ENCODE measurements around the gene ZNF277. TPM values are rescaled to one million over a fixed set of nuclear protein-coding genes. Genes with fewer than 3 reads are reported as not detected.
A peak's percentile ranks its signal among the peaks of the same experiment; 100 is the strongest.
"Not testable (repeated sequence)": the region's sequence is repeated elsewhere in the genome, so short reads cannot be mapped to it uniquely, and the experiment has no call there.

ZNF277 gene
- total RNA-seq, 2 donors from 2014 or later, result 11.6 to 19.4 TPM

GRCh38 chr7:112238852-112239610, 32.5 kb downstream of the ZNF277 start:
- Mint-ChIP-seq H3K4me3 (no peak overlapping the region), H3K9me3 (peaks cover 10% of the 10 kb centered on the region), H3K36me3 (ENCODE audit: low read depth) (no peaks in the 10 kb centered on the region), H3K27me3 (no peaks in the 10 kb centered on the region), H3K27ac (no peak overlapping the region), H3K4me1 (peaks cover 5% of the 10 kb centered on the region)
- ATAC-seq (replicated peaks), result no peak

DNA sequence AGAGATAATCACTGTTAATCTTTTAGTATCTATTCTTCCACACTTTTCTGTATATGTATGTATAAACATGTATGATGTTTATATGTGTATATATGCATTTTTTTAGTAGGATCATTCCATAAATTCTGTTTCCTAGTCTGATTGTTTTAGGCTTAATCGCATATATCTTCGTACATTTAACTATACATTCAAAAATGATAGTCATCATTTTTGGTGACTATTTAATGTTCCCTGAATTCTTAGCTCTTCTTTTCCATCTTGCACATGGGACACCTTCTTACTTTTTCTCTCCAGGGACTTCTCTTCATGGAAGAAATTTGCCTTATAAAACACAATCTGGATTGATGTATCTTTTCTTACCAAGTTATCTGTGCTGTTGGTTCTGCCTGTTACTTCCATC, 42.1 kb downstream of the ZNF277 start:
- no peak overlapping the region for H3K4me3 Mint-ChIP-seq

GRCh38 chr7:112249967-112250366, 43.5 kb downstream of the ZNF277 start:
- not testable (repeated sequence) for ATAC-seq (replicated peaks); H3K36me3 Mint-ChIP-seq (ENCODE audit: low read depth); H3K9me3 Mint-ChIP-seq; H3K27ac Mint-ChIP-seq; H3K27me3 Mint-ChIP-seq; H3K4me3 Mint-ChIP-seq; H3K4me1 Mint-ChIP-seq

More for the DNA sequence above, 42.1 kb downstream of the ZNF277 start:
- Mint-ChIP-seq H3K27ac (no peak overlapping the region), H3K9me3 (no peaks in the 10 kb centered on the region), H3K36me3 (ENCODE audit: low read depth) (no peaks in the 10 kb centered on the region), H3K27me3 (no peaks in the 10 kb centered on the region), H3K4me1 (peaks cover 5% of the 10 kb centered on the region)
- ATAC-seq (replicated peaks), result no peak

DNA sequence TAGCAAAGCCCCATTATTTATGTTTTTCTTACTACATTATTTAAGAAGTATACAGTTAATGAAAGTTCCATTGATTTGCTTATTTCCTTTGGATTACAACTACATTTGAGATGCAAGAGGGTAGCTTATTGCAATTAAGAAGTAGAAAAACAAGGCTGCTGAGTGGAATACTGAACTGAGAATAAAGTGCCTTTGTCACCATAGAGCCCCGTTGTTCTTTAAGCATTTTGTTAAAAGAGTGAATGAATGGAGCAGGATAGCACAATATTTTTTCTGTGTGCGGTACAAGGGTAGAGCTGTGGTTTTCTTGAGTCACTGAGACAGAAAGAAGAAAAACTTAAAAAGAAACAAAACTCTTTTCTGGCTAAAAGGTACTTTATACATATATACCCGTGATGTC, 45.6 kb downstream of the ZNF277 start:
- Mint-ChIP-seq H3K27ac (no peak overlapping the region), H3K4me1 (peaks cover 5% of the 10 kb centered on the region), H3K4me3 (no peak overlapping the region), H3K36me3 (ENCODE audit: low read depth) (no peaks in the 10 kb centered on the region), H3K9me3 (no peaks in the 10 kb centered on the region), H3K27me3 (no peaks in the 10 kb centered on the region)
- no peak for ATAC-seq (replicated peaks)

GRCh38 chr7:112252691-112253090, 46.2 kb downstream of the ZNF277 start:
- no peaks in the 10 kb centered on the region for H3K9me3 Mint-ChIP-seq
- no peak overlapping the region for H3K4me3 Mint-ChIP-seq
- no peak overlapping the region for H3K27ac Mint-ChIP-seq
- peaks cover 5% of the 10 kb centered on the region for H3K4me1 Mint-ChIP-seq
- no peak for ATAC-seq (replicated peaks)
- H3K36me3 Mint-ChIP-seq (ENCODE audit: low read depth), result no peaks in the 10 kb centered on the region
- no peaks in the 10 kb centered on the region for H3K27me3 Mint-ChIP-seq

GRCh38 chr7:112254156-112254555, 47.7 kb downstream of the ZNF277 start:
- ATAC-seq (replicated peaks), result no peak
- H3K36me3 Mint-ChIP-seq (ENCODE audit: low read depth), result no peaks in the 10 kb centered on the region
- no peak overlapping the region for H3K27ac Mint-ChIP-seq
- peaks cover 5% of the 10 kb centered on the region for H3K4me1 Mint-ChIP-seq
- no peaks in the 10 kb centered on the region for H3K9me3 Mint-ChIP-seq
- no peaks in the 10 kb centered on the region for H3K27me3 Mint-ChIP-seq
- H3K4me3 Mint-ChIP-seq, result no peak overlapping the region

DNA sequence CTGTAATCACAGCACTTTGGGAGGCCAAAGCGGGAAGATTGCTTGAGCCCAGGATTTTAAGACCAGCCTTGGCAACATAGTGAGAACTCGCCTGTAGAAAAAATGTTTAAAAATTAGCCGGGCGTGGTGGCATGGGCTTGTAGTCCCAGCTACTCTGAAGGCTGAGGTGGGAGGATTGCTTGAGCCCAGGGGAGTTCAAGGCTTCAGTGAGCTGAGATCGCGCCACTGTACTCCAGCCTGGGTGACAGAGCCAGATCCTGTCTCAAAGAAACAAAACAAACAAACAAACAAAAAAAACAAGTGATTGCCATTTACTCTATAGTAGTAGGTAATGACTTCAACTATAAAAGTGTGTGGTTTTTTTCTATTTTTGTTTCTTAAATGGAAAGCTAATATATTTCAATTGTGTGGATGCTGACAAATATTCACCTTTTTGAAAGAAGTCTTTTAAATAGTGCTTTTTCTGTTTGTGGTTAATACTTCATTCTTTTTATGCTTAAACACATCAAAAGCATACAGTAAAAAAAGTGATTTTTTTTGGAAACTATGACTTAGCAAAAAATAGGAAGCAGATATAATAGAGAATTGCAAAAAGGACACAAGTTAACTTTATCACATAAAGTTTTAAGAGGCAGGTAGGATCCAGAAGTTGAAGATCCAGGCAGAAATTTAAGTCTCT, 48.4 kb downstream of the ZNF277 start:
- H3K27ac Mint-ChIP-seq, result no peak overlapping the region
- no peaks in the 10 kb centered on the region for H3K27me3 Mint-ChIP-seq
- no peaks in the 10 kb centered on the region for H3K9me3 Mint-ChIP-seq

GRCh38 chr7:112255388-112255720, 48.9 kb downstream of the ZNF277 start:
- no peaks in the 10 kb centered on the region for H3K9me3 Mint-ChIP-seq
- peaks cover 5% of the 10 kb centered on the region for H3K4me1 Mint-ChIP-seq
- H3K36me3 Mint-ChIP-seq (ENCODE audit: low read depth), result no peaks in the 10 kb centered on the region
- ATAC-seq (replicated peaks), result no peak
- no peak overlapping the region for H3K27ac Mint-ChIP-seq
- H3K4me3 Mint-ChIP-seq, result no peak overlapping the region
- no peaks in the 10 kb centered on the region for H3K27me3 Mint-ChIP-seq

More for the DNA sequence above, 48.4 kb downstream of the ZNF277 start:
- no peak overlapping the region for H3K4me3 Mint-ChIP-seq
- ATAC-seq (replicated peaks), result no peak
- H3K4me1 Mint-ChIP-seq, result peaks cover 5% of the 10 kb centered on the region
- no peaks in the 10 kb centered on the region for H3K36me3 Mint-ChIP-seq (ENCODE audit: low read depth)

- Mint-ChIP-seq H3K9me3 (no peaks in the 10 kb centered on the region), H3K4me1 (peaks cover 5% of the 10 kb centered on the region), H3K36me3 (ENCODE audit: low read depth) (no peaks in the 10 kb centered on the region), H3K27me3 (no peaks in the 10 kb centered on the region), H3K27ac (no peak overlapping the region), H3K4me3 (no peak overlapping the region)
- no peak for ATAC-seq (replicated peaks)
Observed at GRCh38 chr7:112257073-112257472, 50.6 kb downstream of the ZNF277 start.

- H3K9me3 Mint-ChIP-seq, result no peaks in the 10 kb centered on the region
- peaks cover 6% of the 10 kb centered on the region for H3K4me1 Mint-ChIP-seq
- H3K36me3 Mint-ChIP-seq (ENCODE audit: low read depth), result no peaks in the 10 kb centered on the region
- no peak overlapping the region for H3K4me3 Mint-ChIP-seq
- ATAC-seq (replicated peaks), result no peak
- H3K27ac Mint-ChIP-seq, result no peak overlapping the region
- H3K27me3 Mint-ChIP-seq, result no peaks in the 10 kb centered on the region
Observed at GRCh38 chr7:112260911-112261310, 54.4 kb downstream of the ZNF277 start.

GRCh38 chr7:112262036-112262435, 55.5 kb downstream of the ZNF277 start:
- H3K27ac Mint-ChIP-seq, result no peak overlapping the region
- no peaks in the 10 kb centered on the region for H3K9me3 Mint-ChIP-seq
- H3K4me1 Mint-ChIP-seq, result peaks cover 6% of the 10 kb centered on the region
- H3K36me3 Mint-ChIP-seq (ENCODE audit: low read depth), result no peaks in the 10 kb centered on the region
- H3K27me3 Mint-ChIP-seq, result no peaks in the 10 kb centered on the region
- ATAC-seq (replicated peaks), result no peak
- H3K4me3 Mint-ChIP-seq, result no peak overlapping the region

- Mint-ChIP-seq H3K4me3 (no peak overlapping the region), H3K27me3 (no peaks in the 10 kb centered on the region), H3K36me3 (ENCODE audit: low read depth) (no peaks in the 10 kb centered on the region), H3K27ac (no peak overlapping the region), H3K9me3 (no peaks in the 10 kb centered on the region), H3K4me1 (peaks cover 6% of the 10 kb centered on the region)
- ATAC-seq (replicated peaks), result no peak
Observed at GRCh38 chr7:112262855-112263487, 56.5 kb downstream of the ZNF277 start.

DNA sequence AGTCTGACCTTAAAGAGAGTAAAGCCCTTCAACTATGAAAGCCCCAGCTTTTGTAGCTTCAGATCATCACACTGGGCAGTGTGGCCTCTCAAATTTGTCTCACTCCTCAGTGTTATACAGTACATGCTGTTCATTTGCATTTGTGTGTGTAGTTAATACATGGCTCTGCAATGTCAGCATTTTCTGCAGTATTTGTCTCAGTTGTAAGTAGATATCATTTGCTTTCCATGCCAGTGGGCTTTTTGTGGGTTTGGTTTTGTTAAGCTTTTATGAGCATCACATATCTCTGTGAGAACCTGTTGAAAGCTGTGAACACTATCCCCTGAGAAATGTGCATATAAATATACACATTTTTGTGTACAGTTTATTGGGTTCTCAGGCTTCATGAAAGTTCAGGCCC, 57.0 kb downstream of the ZNF277 start:
- H3K27ac Mint-ChIP-seq, result no peak overlapping the region
- H3K9me3 Mint-ChIP-seq, result no peaks in the 10 kb centered on the region
- ATAC-seq (replicated peaks), result no peak
- peaks cover 6% of the 10 kb centered on the region for H3K4me1 Mint-ChIP-seq
- no peak overlapping the region for H3K4me3 Mint-ChIP-seq
- H3K27me3 Mint-ChIP-seq, result no peaks in the 10 kb centered on the region
- H3K36me3 Mint-ChIP-seq (ENCODE audit: low read depth), result no peaks in the 10 kb centered on the region

GRCh38 chr7:112266141-112266540, 59.6 kb downstream of the ZNF277 start:
- H3K4me3 Mint-ChIP-seq, result no peak overlapping the region
- peak overlapping the region; percentile 44 for H3K27ac Mint-ChIP-seq
- no peaks in the 10 kb centered on the region for H3K9me3 Mint-ChIP-seq
- ATAC-seq (replicated peaks), result no peak
- H3K4me1 Mint-ChIP-seq, result peaks cover 6% of the 10 kb centered on the region
- no peaks in the 10 kb centered on the region for H3K27me3 Mint-ChIP-seq
- H3K36me3 Mint-ChIP-seq (ENCODE audit: low read depth), result no peaks in the 10 kb centered on the region
